BJ (cell line): Measurements from ENCODE around the gene CNTN1. TPM values are rescaled to one million over a fixed set of nuclear protein-coding genes. Genes with fewer than 3 reads are reported as not detected.

Experiments
- CTCF ChIA-PET: fragments of 350-600 bp; formaldehyde crosslinking; extraction: SDS; loops from one replicate; lab custom pipeline; 2021; ENCODE audit warnings: antibody characterized with exemption, inconsistent platforms; lab: Yijun Ruan, JAX
- POLR2A ChIA-PET: fragments of 300-600 bp; sonication (Branson Sonifier 250); formaldehyde crosslinking; extraction: SDS; loops from one replicate; lab custom pipeline; 2021; ENCODE audit warnings: antibody characterized with exemption; lab: Charles Lee
- DNase-seq: peaks from one replicate; pipeline ENCODE4 v3.0.0-alpha.2; 2011; ENCODE audit warnings: low read depth
- H3K27me3 ChIP-seq: 2 replicates; pipeline ENCODE4 v1.6.0; 2011; ENCODE audit warnings: low read length; ENCODE audit not compliant: control insufficient read depth, insufficient read depth
- H3K36me3 ChIP-seq: 2 replicates; pipeline ENCODE4 v1.5.1; 2011; ENCODE audit warnings: low read length; ENCODE audit not compliant: control insufficient read depth, insufficient read depth
- H3K4me3 ChIP-seq: 2 replicates; pipeline ENCODE4 v1.5.1; 2011; ENCODE audit warnings: low read depth, mild to moderate bottlenecking, control low read depth, low read length
- CTCF ChIP-seq: IDR thresholded peaks from 2 replicates; pipeline ENCODE4 v1.5.1; 2011; ENCODE audit warnings: low read depth, mild to moderate bottlenecking, control low read depth, inconsistent platforms, low read length, moderate library complexity; ENCODE audit not compliant: insufficient read depth
- polyA plus RNA-seq: library from polyadenylated mRNA; depleted of rRNA; stranded (reverse); fragments of >200 nt; gene quantifications from 2 replicates; pipeline ENCODE4 v1.2.3, GENCODE V29; 2011

CNTN1 gene
- polyA plus RNA-seq, 1 experiment, result 0.40 TPM

- TF ChIP-seq CTCF, result no peak
Measured at GRCh38 chr12:41112903-41113302, 420.7 kb downstream of the CNTN1 start.

GRCh38 chr12:41120211-41120610 lies 428.0 kb downstream of the CNTN1 start:
- CTCF ChIA-PET, result no interaction called here

More at GRCh38 chr12:41112903-41113302, 420.7 kb downstream of the CNTN1 start:
- no peaks in the 10 kb centered on the region for H3K36me3 ChIP-seq
- ChIA-PET CTCF (no interaction called here), POLR2A (no interaction called here)
- no peaks in the 10 kb centered on the region for H3K27me3 ChIP-seq
- DNase-seq, result no peak
- no peak overlapping the region for H3K4me3 ChIP-seq

GRCh38 chr12:41121374-41121773 lies 429.1 kb downstream of the CNTN1 start:
- Histone ChIP-seq H3K4me3 (no peak overlapping the region), H3K36me3 (no peaks in the 10 kb centered on the region), H3K27me3 (no peaks in the 10 kb centered on the region)
- ChIA-PET CTCF (no interaction called here), POLR2A (no interaction called here)
- no peak for DNase-seq
- no peak for TF ChIP-seq CTCF

More at GRCh38 chr12:41120211-41120610, 428.0 kb downstream of the CNTN1 start:
- H3K36me3 ChIP-seq, result no peaks in the 10 kb centered on the region
- DNase-seq, result no peak
- no peak overlapping the region for H3K4me3 ChIP-seq
- no peak for TF ChIP-seq CTCF
- H3K27me3 ChIP-seq, result no peaks in the 10 kb centered on the region
- POLR2A ChIA-PET, result no interaction called here
